Mesothelial cell of epicardium (in vitro differentiated cells): Measurements from ENCODE around the gene GRXCR2. TPM values are rescaled to one million over a fixed set of nuclear protein-coding genes. Genes with fewer than 3 reads are reported as not detected.

ENCODE experiments used
- DNase-seq, 2 experiments: peaks; one replicate each; pipeline ENCODE4 v3.0.0; 2021; ENCODE audit warnings: low spot score in 2 of 2; ENCODE audit not compliant: unreplicated experiment in 2 of 2
- H3K27ac Mint-ChIP-seq: 2 replicates; pipeline ENCODE4 v1.8.0; 2021; ENCODE audit warnings: mixed read lengths
- H3K27me3 Mint-ChIP-seq: 2 replicates; pipeline ENCODE4 v1.8.0; 2021; ENCODE audit warnings: low read depth, mixed read lengths
- H3K36me3 Mint-ChIP-seq: 2 replicates; pipeline ENCODE4 v1.8.0; 2021; ENCODE audit warnings: mixed read lengths
- H3K4me1 Mint-ChIP-seq: 2 replicates; pipeline ENCODE4 v1.8.0; 2021; ENCODE audit warnings: mixed read lengths
- H3K4me3 Mint-ChIP-seq: 2 replicates; pipeline ENCODE4 v1.8.0; 2021; ENCODE audit warnings: mild to moderate bottlenecking, moderate library complexity, mixed read lengths
- H3K9me3 Mint-ChIP-seq: 2 replicates; pipeline ENCODE4 v1.8.0; 2021; ENCODE audit warnings: mixed read lengths
- total RNA-seq: library from RNA; stranded (reverse); gene quantifications from 3 replicates; pipeline ENCODE4 v1.2.1, GENCODE V29; 2021
- TF ChIP-seq, protein P1 (sequence below): fragments of 200-600 bp; sonication (generic); IDR thresholded peaks from one replicate; pipeline ENCODE4 v1.5.0; 2021; ENCODE audit warnings: antibody characterized with exemption; ENCODE audit not compliant: unreplicated experiment

GRXCR2 gene
- total RNA-seq, 1 donor from 2014 or later = not detected

DNA sequence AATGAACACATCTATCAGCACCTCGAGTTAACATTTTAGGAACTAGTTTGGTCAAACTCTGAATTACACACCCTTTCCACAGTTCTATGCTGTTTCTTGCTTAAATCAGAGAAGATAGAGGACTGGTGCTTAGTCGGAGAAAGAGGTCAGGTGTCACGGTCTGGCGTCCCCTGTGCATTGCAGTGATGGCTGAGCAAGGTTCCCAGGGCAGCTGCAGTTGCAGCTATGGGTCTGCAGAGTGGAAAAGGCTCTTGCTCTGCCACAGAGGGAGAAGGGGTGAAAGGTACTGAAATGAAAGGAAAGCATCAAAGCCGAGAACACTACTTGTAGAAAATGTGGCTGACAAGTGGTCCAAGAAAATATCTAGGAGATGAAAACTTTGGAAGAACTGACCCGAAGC, 38.4 kb upstream of the GRXCR2 start:
- H3K4me1 Mint-ChIP-seq = no peaks in the 10 kb centered on the region
- no peak overlapping the region for H3K27ac Mint-ChIP-seq
- H3K36me3 Mint-ChIP-seq = no peaks in the 10 kb centered on the region
- H3K27me3 Mint-ChIP-seq = peaks cover 6% of the 10 kb centered on the region
- no peak for DNase-seq
- TF ChIP-seq, protein P1, sequence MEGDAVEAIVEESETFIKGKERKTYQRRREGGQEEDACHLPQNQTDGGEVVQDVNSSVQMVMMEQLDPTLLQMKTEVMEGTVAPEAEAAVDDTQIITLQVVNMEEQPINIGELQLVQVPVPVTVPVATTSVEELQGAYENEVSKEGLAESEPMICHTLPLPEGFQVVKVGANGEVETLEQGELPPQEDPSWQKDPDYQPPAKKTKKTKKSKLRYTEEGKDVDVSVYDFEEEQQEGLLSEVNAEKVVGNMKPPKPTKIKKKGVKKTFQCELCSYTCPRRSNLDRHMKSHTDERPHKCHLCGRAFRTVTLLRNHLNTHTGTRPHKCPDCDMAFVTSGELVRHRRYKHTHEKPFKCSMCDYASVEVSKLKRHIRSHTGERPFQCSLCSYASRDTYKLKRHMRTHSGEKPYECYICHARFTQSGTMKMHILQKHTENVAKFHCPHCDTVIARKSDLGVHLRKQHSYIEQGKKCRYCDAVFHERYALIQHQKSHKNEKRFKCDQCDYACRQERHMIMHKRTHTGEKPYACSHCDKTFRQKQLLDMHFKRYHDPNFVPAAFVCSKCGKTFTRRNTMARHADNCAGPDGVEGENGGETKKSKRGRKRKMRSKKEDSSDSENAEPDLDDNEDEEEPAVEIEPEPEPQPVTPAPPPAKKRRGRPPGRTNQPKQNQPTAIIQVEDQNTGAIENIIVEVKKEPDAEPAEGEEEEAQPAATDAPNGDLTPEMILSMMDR = no peak
- H3K9me3 Mint-ChIP-seq = no peaks in the 10 kb centered on the region
- no peak overlapping the region for H3K4me3 Mint-ChIP-seq

DNA sequence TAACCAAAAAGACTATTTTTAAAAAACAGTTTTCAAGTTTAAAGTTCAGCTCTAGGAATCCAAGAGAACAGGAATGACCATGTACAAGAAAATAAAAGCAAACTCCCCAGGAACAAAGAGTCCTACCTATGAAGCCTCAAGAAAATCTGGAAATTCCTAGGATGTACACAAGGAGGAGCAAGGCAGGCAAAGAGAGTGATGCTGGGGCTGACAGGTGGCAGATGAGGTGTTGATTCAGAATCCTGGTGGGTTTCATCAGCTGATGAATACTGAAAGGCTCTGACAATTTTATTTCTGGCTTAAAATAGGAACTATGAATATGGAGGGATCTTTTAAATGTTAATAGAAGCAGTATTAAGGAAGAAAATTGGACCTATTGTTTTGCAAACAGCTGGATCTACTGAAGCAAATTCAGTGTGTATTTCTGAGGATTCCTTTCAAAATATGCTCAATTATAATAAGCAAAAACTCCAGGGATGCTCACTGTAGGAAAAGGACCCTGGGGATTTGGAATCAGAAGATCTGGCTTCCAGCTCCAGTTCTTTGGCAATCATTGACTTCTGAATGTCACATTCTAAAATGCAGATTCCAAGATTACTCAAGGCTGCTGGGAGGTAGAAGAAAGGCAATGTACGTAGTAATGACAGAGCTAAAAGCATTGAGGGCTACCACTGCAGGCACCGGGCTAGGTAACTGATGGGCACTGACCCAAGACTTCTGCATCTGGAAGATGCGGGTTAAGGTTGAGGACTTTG, 35.6 kb upstream of the GRXCR2 start:
- TF ChIP-seq, protein P1 = no peak
- Mint-ChIP-seq H3K36me3 (no peaks in the 10 kb centered on the region), H3K9me3 (no peaks in the 10 kb centered on the region), H3K4me1 (no peaks in the 10 kb centered on the region), H3K27ac (no peak overlapping the region), H3K4me3 (no peak overlapping the region), H3K27me3 (peaks cover 6% of the 10 kb centered on the region)
- no peak for DNase-seq

DNA sequence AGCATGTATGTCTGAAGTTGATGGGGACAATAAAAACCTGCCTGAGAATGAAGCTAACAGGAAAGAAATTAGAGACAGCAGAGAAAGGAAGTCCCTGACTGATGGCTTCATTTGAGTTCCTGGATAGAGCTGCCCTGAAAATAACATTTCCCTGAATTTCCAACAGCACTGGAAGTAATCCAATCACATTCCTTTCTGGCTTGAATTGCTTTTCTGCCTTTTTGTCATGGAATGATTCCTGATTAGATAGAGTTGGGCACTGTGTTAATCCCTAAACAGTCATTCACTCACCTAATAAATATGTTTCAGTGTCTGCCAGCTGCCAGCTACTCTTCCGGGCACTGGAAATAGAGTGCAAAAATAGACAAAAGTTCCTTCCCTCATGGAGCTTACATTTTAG, 33.6 kb upstream of the GRXCR2 start:
- Mint-ChIP-seq H3K27ac (no peak overlapping the region), H3K4me1 (no peaks in the 10 kb centered on the region), H3K36me3 (no peaks in the 10 kb centered on the region), H3K27me3 (peaks cover 10% of the 10 kb centered on the region), H3K9me3 (no peaks in the 10 kb centered on the region), H3K4me3 (no peak overlapping the region)
- TF ChIP-seq, protein P1 = no peak
- DNase-seq = no peak

DNA sequence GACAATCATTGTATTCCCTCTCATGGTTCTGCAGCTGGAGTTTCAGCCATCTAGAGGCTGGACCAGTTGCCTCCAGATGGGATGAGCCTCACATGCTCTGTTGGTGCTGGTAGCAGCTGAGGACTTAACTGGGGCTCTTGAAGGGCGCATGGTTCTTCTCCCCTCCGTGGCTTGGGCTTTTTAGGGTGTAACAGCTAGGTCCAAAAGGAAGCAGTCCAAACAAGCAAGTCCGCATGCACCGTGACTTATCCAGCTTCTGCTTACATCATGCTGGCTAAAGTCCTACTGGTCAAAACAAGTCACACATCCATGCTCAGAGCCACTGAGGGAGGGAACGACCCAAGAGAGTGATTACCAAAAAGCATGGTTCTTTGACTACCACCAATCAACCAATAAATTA, 31.9 kb upstream of the GRXCR2 start:
- TF ChIP-seq, protein P1 = no peak
- H3K27ac Mint-ChIP-seq = no peak overlapping the region
- H3K9me3 Mint-ChIP-seq = peaks cover 7% of the 10 kb centered on the region
- no peak for DNase-seq
- no peaks in the 10 kb centered on the region for H3K36me3 Mint-ChIP-seq
- peaks cover 7% of the 10 kb centered on the region for H3K27me3 Mint-ChIP-seq
- H3K4me1 Mint-ChIP-seq = no peaks in the 10 kb centered on the region
- H3K4me3 Mint-ChIP-seq = no peak overlapping the region

DNA sequence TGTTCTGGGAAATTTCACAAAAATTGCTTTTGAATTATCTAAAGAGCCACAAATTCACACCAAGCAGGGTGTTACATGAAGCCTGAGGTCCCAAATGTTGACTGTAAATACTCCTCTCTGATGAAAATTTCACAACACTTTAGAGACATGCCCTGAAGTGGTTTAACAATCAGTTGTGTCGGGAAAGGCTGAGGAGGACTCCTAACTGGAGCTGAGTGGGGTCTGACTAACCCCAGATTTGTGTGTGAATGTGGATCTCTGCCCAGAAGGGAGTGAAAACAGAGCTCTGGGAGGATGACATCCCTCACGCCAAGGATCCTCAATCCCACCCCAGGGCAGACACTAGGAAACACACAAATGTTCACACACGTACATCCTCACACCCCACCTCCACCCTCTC, 31.1 kb upstream of the GRXCR2 start:
- TF ChIP-seq, protein P1 = no peak
- Mint-ChIP-seq H3K27me3 (peaks cover 7% of the 10 kb centered on the region), H3K9me3 (peaks cover 16% of the 10 kb centered on the region), H3K27ac (no peak overlapping the region), H3K4me3 (no peak overlapping the region), H3K4me1 (no peaks in the 10 kb centered on the region), H3K36me3 (no peaks in the 10 kb centered on the region)
- DNase-seq = no peak
